ENCODE data around the gene KIF9.

Gene KIF9

GRCh38 chr3:47283193-47283537, 566 bp upstream of the KIF9 start:
- Histone ChIP-seq H3K4me1 (ENCODE audit: insufficient read depth, poor library complexity, severe bottlenecking) (no peaks in the 10 kb centered on the region), H3K27me3 (ENCODE audit: insufficient read depth, poor library complexity, severe bottlenecking) (no peaks in the 10 kb centered on the region), H3K27ac (ENCODE audit: poor library complexity, severe bottlenecking) (peak overlapping the region; percentile 76), H3K9me3 (ENCODE audit: severe bottlenecking) (no peaks in the 10 kb centered on the region), H3K4me3 (ENCODE audit: severe bottlenecking) (peak overlapping the region; percentile 56), H3K36me3 (ENCODE audit: low read depth) (peaks cover 10% of the 10 kb centered on the region)
- no peak for DNase-seq (ENCODE audit: low spot score)
- ATAC-seq (ENCODE audit: low read depth): 0 out of 3 replicates have a peak, but pooled peaks have one; percentile 3
- no peak for TF ChIP-seq CTCF (IDR thresholded peaks at IDR 0.05; ENCODE audit: poor library complexity, severe bottlenecking)

DNA sequence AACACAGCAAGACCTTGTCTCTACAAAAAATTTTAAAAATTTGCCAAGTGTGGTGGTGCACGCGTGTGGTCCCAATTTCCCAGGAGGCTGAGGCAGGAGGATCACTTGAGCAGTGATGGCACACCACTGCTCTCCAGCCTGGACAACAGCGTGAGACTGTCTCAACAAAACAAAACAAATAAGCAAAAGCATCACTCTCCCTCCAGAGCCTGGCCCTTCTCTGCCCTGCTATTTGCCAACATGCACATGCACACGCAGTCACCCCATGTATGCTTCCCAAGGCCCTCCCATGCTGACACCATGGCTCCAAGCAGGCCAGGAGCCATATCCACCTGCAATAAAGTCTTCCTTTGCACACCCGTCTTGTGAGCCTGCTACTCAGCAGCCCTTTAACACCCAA, 2.1 kb downstream of the KIF9 start:
- H3K4me1 ChIP-seq (ENCODE audit: insufficient read depth, poor library complexity, severe bottlenecking): no peaks in the 10 kb centered on the region
- no peaks in the 10 kb centered on the region for H3K9me3 ChIP-seq (ENCODE audit: severe bottlenecking)
- H3K27ac ChIP-seq (ENCODE audit: poor library complexity, severe bottlenecking): no peak overlapping the region
- no peaks in the 10 kb centered on the region for H3K27me3 ChIP-seq (ENCODE audit: insufficient read depth, poor library complexity, severe bottlenecking)
- H3K36me3 ChIP-seq (ENCODE audit: low read depth): no peaks in the 10 kb centered on the region
- no peak for ATAC-seq (ENCODE audit: low read depth)
- H3K4me3 ChIP-seq (ENCODE audit: severe bottlenecking): no peak overlapping the region
- TF ChIP-seq CTCF (IDR thresholded peaks at IDR 0.05; ENCODE audit: poor library complexity, severe bottlenecking): no peak
- no peak for DNase-seq (ENCODE audit: low spot score)

- H3K36me3 ChIP-seq (ENCODE audit: low read depth): no peaks in the 10 kb centered on the region
- ATAC-seq (ENCODE audit: low read depth) (no peak), DNase-seq (ENCODE audit: low spot score) (no peak)
- no peak overlapping the region for H3K4me3 ChIP-seq (ENCODE audit: severe bottlenecking)
- H3K27me3 ChIP-seq (ENCODE audit: insufficient read depth, poor library complexity, severe bottlenecking): no peaks in the 10 kb centered on the region
- H3K4me1 ChIP-seq (ENCODE audit: insufficient read depth, poor library complexity, severe bottlenecking): no peaks in the 10 kb centered on the region
- no peaks in the 10 kb centered on the region for H3K9me3 ChIP-seq (ENCODE audit: severe bottlenecking)
- H3K27ac ChIP-seq (ENCODE audit: poor library complexity, severe bottlenecking): no peak overlapping the region
- TF ChIP-seq CTCF (IDR thresholded peaks at IDR 0.05; ENCODE audit: poor library complexity, severe bottlenecking): no peak
These were observed 6.0 kb downstream of the KIF9 start for GRCh38 chr3:47276558-47276957.

DNA sequence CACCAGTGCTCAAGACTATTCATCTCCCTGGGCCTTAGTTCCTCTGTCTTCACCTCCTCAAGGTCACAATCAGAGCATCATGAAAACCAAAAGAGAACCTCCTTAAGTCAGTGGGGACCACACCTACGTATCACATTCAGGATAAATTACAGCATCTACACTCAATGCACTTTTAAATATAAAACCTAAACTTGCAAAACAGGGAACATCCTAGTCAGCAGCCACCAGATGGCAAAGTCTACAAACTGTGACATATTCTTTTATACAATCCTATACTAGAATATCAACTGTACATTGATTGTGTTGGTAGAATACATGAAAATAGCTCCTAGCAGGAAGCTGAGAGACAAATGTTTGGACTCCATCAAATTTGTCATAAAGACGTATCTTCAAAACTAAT, 7.9 kb downstream of the KIF9 start:
- H3K4me3 ChIP-seq (ENCODE audit: severe bottlenecking): no peak overlapping the region
- no peak overlapping the region for H3K27ac ChIP-seq (ENCODE audit: poor library complexity, severe bottlenecking)
- DNase-seq (ENCODE audit: low spot score) (no peak), ATAC-seq (ENCODE audit: low read depth) (no peak)
- no peak for TF ChIP-seq CTCF (IDR thresholded peaks at IDR 0.05; ENCODE audit: poor library complexity, severe bottlenecking)
- H3K9me3 ChIP-seq (ENCODE audit: severe bottlenecking): no peaks in the 10 kb centered on the region
- no peaks in the 10 kb centered on the region for H3K36me3 ChIP-seq (ENCODE audit: low read depth)
- H3K4me1 ChIP-seq (ENCODE audit: insufficient read depth, poor library complexity, severe bottlenecking): no peaks in the 10 kb centered on the region
- H3K27me3 ChIP-seq (ENCODE audit: insufficient read depth, poor library complexity, severe bottlenecking): no peaks in the 10 kb centered on the region

- ATAC-seq (ENCODE audit: low read depth) (no peak), DNase-seq (ENCODE audit: low spot score) (no peak)
- H3K4me1 ChIP-seq (ENCODE audit: insufficient read depth, poor library complexity, severe bottlenecking): no peaks in the 10 kb centered on the region
- TF ChIP-seq CTCF (IDR thresholded peaks at IDR 0.05; ENCODE audit: poor library complexity, severe bottlenecking): no peak
- H3K4me3 ChIP-seq (ENCODE audit: severe bottlenecking): no peak overlapping the region
- H3K27me3 ChIP-seq (ENCODE audit: insufficient read depth, poor library complexity, severe bottlenecking): no peaks in the 10 kb centered on the region
- no peaks in the 10 kb centered on the region for H3K9me3 ChIP-seq (ENCODE audit: severe bottlenecking)
- H3K36me3 ChIP-seq (ENCODE audit: low read depth): no peaks in the 10 kb centered on the region
- H3K27ac ChIP-seq (ENCODE audit: poor library complexity, severe bottlenecking): no peak overlapping the region
These were observed 9.0 kb downstream of the KIF9 start for GRCh38 chr3:47273564-47273963.

Measured in RWPE2 (cell line).